ENCODE measurements around the gene MACROD1.
"Not testable (repeated sequence)": the region's sequence is repeated elsewhere in the genome, so short reads cannot be mapped to it uniquely, and the experiment has no call there.

Gene MACROD1

GRCh38 chr11:64058494-64058893 lies 107.4 kb downstream of the MACROD1 start:
- DNase-seq (ENCODE audit: low read depth in 3 of 3) = no peak

GRCh38 chr11:64057890-64058289 lies 108.0 kb downstream of the MACROD1 start:
- no peak for DNase-seq (ENCODE audit: low read depth in 3 of 3)

- no peak for DNase-seq (ENCODE audit: low read depth in 3 of 3)
Measured at GRCh38 chr11:64056861-64057260, 109.1 kb downstream of the MACROD1 start.

GRCh38 chr11:64056213-64056785 lies 109.6 kb downstream of the MACROD1 start:
- no peak for DNase-seq (ENCODE audit: low read depth in 3 of 3)

- DNase-seq (ENCODE audit: low read depth in 3 of 3) = no peak
Measured at GRCh38 chr11:64055077-64055476, 110.8 kb downstream of the MACROD1 start.

GRCh38 chr11:64053699-64054098 lies 112.2 kb downstream of the MACROD1 start:
- DNase-seq (ENCODE audit: low read depth in 3 of 3) = no peak

GRCh38 chr11:64052938-64053622 lies 112.8 kb downstream of the MACROD1 start:
- DNase-seq (ENCODE audit: low read depth in 3 of 3) = no peak

GRCh38 chr11:64052436-64052835 lies 113.5 kb downstream of the MACROD1 start:
- DNase-seq (ENCODE audit: low read depth in 3 of 3) = no peak

- DNase-seq (ENCODE audit: low read depth in 3 of 3) = no peak
Measured at GRCh38 chr11:64051297-64051696, 114.6 kb downstream of the MACROD1 start.

- DNase-seq (ENCODE audit: low read depth in 3 of 3) = no peak
Measured at GRCh38 chr11:64049509-64049908, 116.4 kb downstream of the MACROD1 start.

- no peak for DNase-seq (ENCODE audit: low read depth in 3 of 3)
Measured at GRCh38 chr11:64048042-64048854, 117.7 kb downstream of the MACROD1 start.

- not testable (repeated sequence) for DNase-seq (ENCODE audit: low read depth in 3 of 3)
Measured at GRCh38 chr11:64047373-64047772, 118.5 kb downstream of the MACROD1 start.

- no peak for DNase-seq (ENCODE audit: low read depth in 3 of 3)
Measured at GRCh38 chr11:64045700-64046099, 120.2 kb downstream of the MACROD1 start.

- no peak for DNase-seq (ENCODE audit: low read depth in 3 of 3)
Measured at GRCh38 chr11:64044730-64045393, 121.1 kb downstream of the MACROD1 start.

- DNase-seq (ENCODE audit: low read depth in 3 of 3) = no peak
Measured at GRCh38 chr11:64043545-64043944, 122.4 kb downstream of the MACROD1 start.

- no peak for DNase-seq (ENCODE audit: low read depth in 3 of 3)
Measured at GRCh38 chr11:64042301-64042700, 123.6 kb downstream of the MACROD1 start.

- DNase-seq (ENCODE audit: low read depth in 3 of 3) = no peak
Measured at GRCh38 chr11:64041846-64042245, 124.1 kb downstream of the MACROD1 start.

- no peak for DNase-seq (ENCODE audit: low read depth in 3 of 3)
Measured at GRCh38 chr11:64040684-64041322, 125.1 kb downstream of the MACROD1 start.

GRCh38 chr11:64039012-64039665 lies 126.8 kb downstream of the MACROD1 start:
- no peak for DNase-seq (ENCODE audit: low read depth in 3 of 3)

GRCh38 chr11:64038500-64038899 lies 127.4 kb downstream of the MACROD1 start:
- DNase-seq (ENCODE audit: low read depth in 3 of 3) = no peak

- DNase-seq (ENCODE audit: low read depth in 3 of 3) = no peak
Measured at GRCh38 chr11:64037027-64037634, 128.8 kb downstream of the MACROD1 start.

Data from stimulated activated CD4-positive, alpha-beta T cell treated with anti-CD3 and anti-CD28 coated beads, TNF-alpha, amount 100 ng/mL, for 48 hours (primary cell).